Neural cell (in vitro differentiated cells): ENCODE results near the gene KLK11. TPM values are rescaled to one million over a fixed set of nuclear protein-coding genes. Genes with fewer than 3 reads are reported as not detected.

Experiments used
- H2AFZ ChIP-seq: fragments of 200-600, 300-800 bp; sonication (generic), shearing (Covaris generic); 2 replicates; pipeline ENCODE4 v1.6.0; 2014; ENCODE audit warnings: low read depth, mild to moderate bottlenecking, antibody characterized with exemption, low read length, moderate library complexity
- H3F3A ChIP-seq: fragments of 200-600 bp; shearing (Covaris generic); 2 replicates; pipeline ENCODE4 v1.6.1; 2016; ENCODE audit warnings: mild to moderate bottlenecking, moderate library complexity, mixed read lengths, antibody characterized with exemption, low read length; ENCODE audit not compliant: insufficient read depth, poor library complexity, severe bottlenecking
- H3K27ac ChIP-seq: fragments of 200-600, 300-800 bp; sonication (generic), shearing (Covaris generic); 2 replicates; pipeline ENCODE4 v1.5.1; 2014; ENCODE audit warnings: mild to moderate bottlenecking, low read length, moderate library complexity
- H3K27me3 ChIP-seq: fragments of 300-800, 200-600 bp; sonication (generic), shearing (Covaris generic); 2 replicates; pipeline ENCODE4 v1.6.0; 2014; ENCODE audit warnings: mild to moderate bottlenecking, low read depth, low read length, moderate library complexity; ENCODE audit not compliant: insufficient read depth
- H3K36me3 ChIP-seq: fragments of 300-800, 200-600 bp; sonication (generic), shearing (Covaris generic); 2 replicates; pipeline ENCODE4 v1.5.1; 2014; ENCODE audit warnings: mild to moderate bottlenecking, antibody characterized with exemption, low read length, moderate library complexity; ENCODE audit not compliant: insufficient read depth
- H3K4me2 ChIP-seq: fragments of 300-800, 200-600 bp; sonication (generic), shearing (Covaris generic); 2 replicates; pipeline ENCODE4 v1.6.0; 2014; ENCODE audit warnings: mild to moderate bottlenecking, low read length
- H3K4me3 ChIP-seq: fragments of 300-800, 200-600 bp; sonication (generic), shearing (Covaris generic); 2 replicates; pipeline ENCODE4 v1.5.1; 2014; ENCODE audit warnings: mild to moderate bottlenecking, low read length, moderate library complexity
- H3K79me2 ChIP-seq: fragments of 200-600 bp; shearing (Covaris generic); replicated peaks from 2 replicates; pipeline ENCODE4 v1.6.0; 2014; ENCODE audit warnings: mild to moderate bottlenecking, low read length, moderate library complexity; ENCODE audit not compliant: insufficient read depth
- H3K9ac ChIP-seq: fragments of 300-800, 200-600 bp; sonication (generic), shearing (Covaris generic); 2 replicates; pipeline ENCODE4 v1.6.1; 2016; ENCODE audit warnings: mild to moderate bottlenecking, low read length, mixed read lengths
- H3K9me2 ChIP-seq: fragments of 200-600 bp; shearing (Covaris generic); 2 replicates; pipeline ENCODE4 v1.6.1; 2016; ENCODE audit warnings: mild to moderate bottlenecking, low read length, mixed read lengths; ENCODE audit not compliant: insufficient read depth
- H3K9me3 ChIP-seq: fragments of 200-600, 300-800 bp; sonication (generic), shearing (Covaris generic); 2 replicates; pipeline ENCODE4 v1.6.1; 2016; ENCODE audit warnings: mild to moderate bottlenecking, mixed run types, low read length, moderate library complexity, mixed read lengths
- H4K20me1 ChIP-seq: fragments of 200-600 bp; shearing (Covaris generic); 2 replicates; pipeline ENCODE4 v1.6.1; 2016; ENCODE audit warnings: mild to moderate bottlenecking, mixed run types; ENCODE audit not compliant: insufficient read depth
- EP300 ChIP-seq: fragments of 450-650 bp; conservative IDR thresholded peaks from 2 replicates; pipeline ENCODE4 v1.6.1; 2014; ENCODE audit warnings: antibody characterized with exemption, mild to moderate bottlenecking, moderate library complexity; ENCODE audit not compliant: poor library complexity, severe bottlenecking
- EZH2 ChIP-seq: fragments of 200-600, 300-800 bp; shearing (Covaris generic), sonication (generic); IDR thresholded peaks from 2 replicates; pipeline ENCODE4 v1.6.1; 2014; ENCODE audit warnings: antibody characterized with exemption, low read length, borderline replicate concordance, mild to moderate bottlenecking; ENCODE audit not compliant: insufficient read depth, poor library complexity, severe bottlenecking
- MXI1 ChIP-seq: fragments of 450-650 bp; conservative IDR thresholded peaks from 2 replicates; pipeline ENCODE4 v1.6.1; 2014; ENCODE audit warnings: antibody characterized with exemption, mild to moderate bottlenecking; ENCODE audit not compliant: poor library complexity, severe bottlenecking
- POLR2AphosphoS5 ChIP-seq: IDR thresholded peaks from 2 replicates; pipeline ENCODE4 v1.6.1; 2012
- RAD21 ChIP-seq: fragments of 450-650 bp; conservative IDR thresholded peaks from 2 replicates; pipeline ENCODE4 v1.6.1; 2014; ENCODE audit warnings: antibody characterized with exemption, mild to moderate bottlenecking, moderate library complexity
- SMC3 ChIP-seq: fragments of 450-650 bp; conservative IDR thresholded peaks from 2 replicates; pipeline ENCODE4 v1.6.1; 2014; ENCODE audit warnings: antibody characterized with exemption, mild to moderate bottlenecking, moderate library complexity; ENCODE audit not compliant: poor library complexity
- TAF1 ChIP-seq: IDR thresholded peaks from 2 replicates; pipeline ENCODE4 v1.6.1; 2012; ENCODE audit warnings: low read depth
- polyA plus RNA-seq: library from polyadenylated mRNA; depleted of rRNA; stranded (reverse); fragments of >200 nt; gene quantifications from 2 replicates; pipeline ENCODE4 v1.2.3, GENCODE V29; 2014
- TF ChIP-seq, protein P1 (sequence below): IDR thresholded peaks from 2 replicates; pipeline ENCODE4 v1.6.1; 2012; ENCODE audit warnings: borderline replicate concordance
- TF ChIP-seq, protein P2 (sequence below): fragments of 450-650 bp; IDR thresholded peaks from 2 replicates; pipeline ENCODE4 v1.5.1; 2014; ENCODE audit warnings: antibody characterized with exemption, mild to moderate bottlenecking, moderate library complexity; ENCODE audit not compliant: poor library complexity, severe bottlenecking

KLK11 gene
- polyA plus RNA-seq, 1 donor from 2014 or later, result not detected

DNA sequence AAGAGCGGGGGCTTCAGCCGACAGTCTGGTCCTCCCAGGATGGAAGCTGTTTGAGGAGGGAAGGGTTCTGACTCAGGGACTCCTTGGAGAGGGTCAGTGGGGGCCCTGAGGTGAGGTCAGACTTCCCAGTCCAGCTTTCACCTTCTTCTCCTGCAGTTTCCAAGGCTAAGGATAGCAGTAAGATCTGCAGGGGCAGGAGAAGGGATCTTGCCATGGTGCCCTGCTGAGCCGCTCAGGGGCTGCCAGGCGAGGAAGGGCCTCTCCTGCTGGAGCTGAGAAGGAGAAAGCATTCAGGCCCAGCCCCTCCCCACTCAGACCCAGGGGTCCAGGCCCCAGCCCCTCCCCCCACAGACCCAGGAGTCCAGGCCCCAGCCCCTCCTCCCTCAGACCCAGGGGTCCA is 44.2 kb downstream of the KLK11 start:
- Histone ChIP-seq H4K20me1 (no peaks in the 10 kb centered on the region), H3K27ac (no peak overlapping the region)
- TF ChIP-seq RAD21 (no peak), EZH2 (no peak), MXI1 (no peak), POLR2AphosphoS5 (no peak), SMC3 (no peak), TAF1 (no peak), EP300 (no peak)
- TF ChIP-seq, protein P1, sequence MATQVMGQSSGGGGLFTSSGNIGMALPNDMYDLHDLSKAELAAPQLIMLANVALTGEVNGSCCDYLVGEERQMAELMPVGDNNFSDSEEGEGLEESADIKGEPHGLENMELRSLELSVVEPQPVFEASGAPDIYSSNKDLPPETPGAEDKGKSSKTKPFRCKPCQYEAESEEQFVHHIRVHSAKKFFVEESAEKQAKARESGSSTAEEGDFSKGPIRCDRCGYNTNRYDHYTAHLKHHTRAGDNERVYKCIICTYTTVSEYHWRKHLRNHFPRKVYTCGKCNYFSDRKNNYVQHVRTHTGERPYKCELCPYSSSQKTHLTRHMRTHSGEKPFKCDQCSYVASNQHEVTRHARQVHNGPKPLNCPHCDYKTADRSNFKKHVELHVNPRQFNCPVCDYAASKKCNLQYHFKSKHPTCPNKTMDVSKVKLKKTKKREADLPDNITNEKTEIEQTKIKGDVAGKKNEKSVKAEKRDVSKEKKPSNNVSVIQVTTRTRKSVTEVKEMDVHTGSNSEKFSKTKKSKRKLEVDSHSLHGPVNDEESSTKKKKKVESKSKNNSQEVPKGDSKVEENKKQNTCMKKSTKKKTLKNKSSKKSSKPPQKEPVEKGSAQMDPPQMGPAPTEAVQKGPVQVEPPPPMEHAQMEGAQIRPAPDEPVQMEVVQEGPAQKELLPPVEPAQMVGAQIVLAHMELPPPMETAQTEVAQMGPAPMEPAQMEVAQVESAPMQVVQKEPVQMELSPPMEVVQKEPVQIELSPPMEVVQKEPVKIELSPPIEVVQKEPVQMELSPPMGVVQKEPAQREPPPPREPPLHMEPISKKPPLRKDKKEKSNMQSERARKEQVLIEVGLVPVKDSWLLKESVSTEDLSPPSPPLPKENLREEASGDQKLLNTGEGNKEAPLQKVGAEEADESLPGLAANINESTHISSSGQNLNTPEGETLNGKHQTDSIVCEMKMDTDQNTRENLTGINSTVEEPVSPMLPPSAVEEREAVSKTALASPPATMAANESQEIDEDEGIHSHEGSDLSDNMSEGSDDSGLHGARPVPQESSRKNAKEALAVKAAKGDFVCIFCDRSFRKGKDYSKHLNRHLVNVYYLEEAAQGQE, result no peak
- TF ChIP-seq, protein P2, sequence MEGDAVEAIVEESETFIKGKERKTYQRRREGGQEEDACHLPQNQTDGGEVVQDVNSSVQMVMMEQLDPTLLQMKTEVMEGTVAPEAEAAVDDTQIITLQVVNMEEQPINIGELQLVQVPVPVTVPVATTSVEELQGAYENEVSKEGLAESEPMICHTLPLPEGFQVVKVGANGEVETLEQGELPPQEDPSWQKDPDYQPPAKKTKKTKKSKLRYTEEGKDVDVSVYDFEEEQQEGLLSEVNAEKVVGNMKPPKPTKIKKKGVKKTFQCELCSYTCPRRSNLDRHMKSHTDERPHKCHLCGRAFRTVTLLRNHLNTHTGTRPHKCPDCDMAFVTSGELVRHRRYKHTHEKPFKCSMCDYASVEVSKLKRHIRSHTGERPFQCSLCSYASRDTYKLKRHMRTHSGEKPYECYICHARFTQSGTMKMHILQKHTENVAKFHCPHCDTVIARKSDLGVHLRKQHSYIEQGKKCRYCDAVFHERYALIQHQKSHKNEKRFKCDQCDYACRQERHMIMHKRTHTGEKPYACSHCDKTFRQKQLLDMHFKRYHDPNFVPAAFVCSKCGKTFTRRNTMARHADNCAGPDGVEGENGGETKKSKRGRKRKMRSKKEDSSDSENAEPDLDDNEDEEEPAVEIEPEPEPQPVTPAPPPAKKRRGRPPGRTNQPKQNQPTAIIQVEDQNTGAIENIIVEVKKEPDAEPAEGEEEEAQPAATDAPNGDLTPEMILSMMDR, result no peak

DNA sequence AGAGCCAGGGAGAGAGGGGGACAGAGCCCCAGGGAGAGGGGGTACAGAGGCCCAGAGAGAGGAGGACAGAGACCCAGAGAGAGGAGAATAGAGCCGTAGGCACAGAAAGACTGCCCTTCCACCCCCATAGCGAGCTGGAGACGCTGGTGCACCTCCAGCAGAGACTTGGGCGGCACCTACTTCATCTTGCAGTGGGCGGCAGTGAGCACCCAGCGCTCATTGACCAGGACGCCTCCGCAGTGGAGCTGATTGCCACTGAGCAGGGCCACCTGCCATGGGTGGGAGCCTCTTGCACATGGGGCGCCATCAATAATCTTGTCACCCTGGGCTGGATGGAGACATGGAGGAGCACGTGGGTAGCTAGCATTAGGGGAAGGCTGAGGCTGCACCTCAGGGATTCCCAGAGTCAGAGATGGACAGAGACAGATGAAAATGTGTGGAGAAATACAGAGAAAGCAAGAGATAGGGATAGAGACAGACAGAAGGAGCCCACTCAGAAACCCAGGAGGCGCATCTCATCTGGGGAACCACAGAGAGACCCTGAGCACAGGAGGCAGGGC is 44.7 kb downstream of the KLK11 start:
- Histone ChIP-seq H3K9ac (no peak overlapping the region), H3K9me2 (no peaks in the 10 kb centered on the region), H3K79me2 (no peaks in the 10 kb centered on the region), H4K20me1 (no peaks in the 10 kb centered on the region), H3K27me3 (no peaks in the 10 kb centered on the region), H2AFZ (no peak overlapping the region), H3K4me2 (no peak overlapping the region), H3F3A (no peaks in the 10 kb centered on the region), H3K36me3 (no peaks in the 10 kb centered on the region), H3K4me3 (no peak overlapping the region), H3K27ac (no peak overlapping the region), H3K9me3 (no peaks in the 10 kb centered on the region)
- TF ChIP-seq RAD21 (no peak), MXI1 (no peak), TAF1 (no peak), SMC3 (no peak), EP300 (no peak), EZH2 (no peak)
- TF ChIP-seq, protein P2, result no peak
- TF ChIP-seq, protein P1, result no peak

More for the DNA sequence above, 44.2 kb downstream of the KLK11 start:
- Histone ChIP-seq H3K9me2 (no peaks in the 10 kb centered on the region), H2AFZ (no peak overlapping the region), H3K79me2 (no peaks in the 10 kb centered on the region), H3K27me3 (no peaks in the 10 kb centered on the region), H3K36me3 (no peaks in the 10 kb centered on the region), H3K4me2 (no peak overlapping the region), H3K4me3 (no peak overlapping the region), H3K9ac (no peak overlapping the region), H3F3A (no peaks in the 10 kb centered on the region), H3K9me3 (no peaks in the 10 kb centered on the region)
